Fibroblast of the conjunctiva (primary cell): ENCODE measurements around the gene FRRS1L.
A peak's percentile ranks its signal among the peaks of the same experiment; 100 is the strongest.

ENCODE experiments used
- DNase-seq: peaks from one replicate; pipeline ENCODE4 v3.0.0-alpha.2; 2010; ENCODE audit warnings: low read depth

The FRRS1L gene

DNA sequence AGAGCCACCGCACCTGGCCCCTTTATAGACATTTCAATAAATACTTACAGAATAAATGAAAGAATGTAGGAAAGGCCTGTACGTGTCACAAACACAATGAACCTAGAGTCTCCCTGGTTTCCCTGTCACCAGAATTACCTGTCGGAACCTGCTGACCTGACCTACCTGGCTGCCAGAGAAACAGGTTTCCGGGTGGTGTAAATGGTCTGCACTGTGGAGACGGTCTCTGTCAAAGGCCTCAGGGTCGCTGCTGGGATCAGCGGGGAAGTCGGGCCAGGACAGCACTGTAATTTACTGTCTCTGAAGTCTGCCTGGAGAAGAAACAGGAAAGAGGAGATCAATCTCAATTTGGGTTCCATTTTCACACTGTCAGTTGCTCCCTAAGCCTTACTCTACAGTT is 9.3 kb upstream of the FRRS1L start:
- no peak for DNase-seq

DNA sequence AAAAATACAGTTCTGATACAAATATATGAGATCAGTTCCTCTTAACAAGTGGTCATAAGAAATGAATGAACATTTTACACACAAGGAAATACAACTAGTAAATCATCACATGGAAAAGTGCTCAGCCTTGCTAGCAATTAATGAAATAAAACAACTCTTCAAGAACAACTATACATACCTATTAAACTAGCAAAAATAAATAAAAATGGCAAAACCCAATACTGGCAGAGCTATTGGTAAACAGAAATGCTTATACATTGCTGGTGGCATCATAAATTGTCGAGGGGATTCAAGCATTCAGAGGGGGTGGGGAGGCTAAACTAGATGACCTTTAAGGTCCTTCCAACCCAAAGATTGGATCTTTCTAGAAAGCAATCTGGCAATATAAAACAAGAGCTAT is 5.9 kb upstream of the FRRS1L start:
- DNase-seq: no peak

DNA sequence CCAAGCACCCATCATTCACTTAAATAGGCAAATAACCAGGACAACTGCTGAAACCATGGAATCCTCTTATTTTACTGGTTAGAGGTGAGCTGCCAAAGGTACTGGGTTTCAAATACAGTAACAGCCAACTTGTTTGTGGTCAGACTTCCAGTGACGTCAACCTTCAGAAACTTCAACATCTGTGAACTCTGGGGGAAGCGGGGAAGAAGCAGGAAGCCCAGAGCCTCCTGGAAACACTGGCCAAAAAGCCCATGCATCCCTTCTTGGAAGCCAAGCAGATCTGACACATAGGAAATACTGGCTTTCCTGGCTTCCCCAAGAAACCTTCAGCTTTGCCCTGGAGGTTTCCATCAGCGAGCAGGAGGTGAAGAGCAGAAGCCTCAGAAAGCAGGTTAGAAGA is 4.9 kb upstream of the FRRS1L start:
- no peak for DNase-seq

DNA sequence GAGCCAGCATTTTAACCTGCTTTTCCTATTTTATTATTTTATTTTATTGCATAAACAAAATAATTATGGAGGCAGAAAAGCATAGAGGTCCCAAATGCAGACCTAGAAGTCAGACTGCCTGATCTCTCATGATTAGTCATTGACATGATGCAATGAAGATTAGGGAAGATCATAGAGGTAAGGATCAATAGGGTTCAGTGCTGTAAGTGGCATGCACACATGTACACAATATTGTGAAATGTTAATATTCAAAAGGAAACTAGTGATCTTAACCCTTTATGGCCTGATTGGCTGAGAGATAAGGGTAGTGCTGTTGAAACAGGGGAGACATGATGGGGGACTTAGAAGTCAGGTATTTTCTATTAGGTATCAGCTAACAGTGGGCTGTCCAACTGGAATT is 1.1 kb upstream of the FRRS1L start:
- no peak for DNase-seq

DNA sequence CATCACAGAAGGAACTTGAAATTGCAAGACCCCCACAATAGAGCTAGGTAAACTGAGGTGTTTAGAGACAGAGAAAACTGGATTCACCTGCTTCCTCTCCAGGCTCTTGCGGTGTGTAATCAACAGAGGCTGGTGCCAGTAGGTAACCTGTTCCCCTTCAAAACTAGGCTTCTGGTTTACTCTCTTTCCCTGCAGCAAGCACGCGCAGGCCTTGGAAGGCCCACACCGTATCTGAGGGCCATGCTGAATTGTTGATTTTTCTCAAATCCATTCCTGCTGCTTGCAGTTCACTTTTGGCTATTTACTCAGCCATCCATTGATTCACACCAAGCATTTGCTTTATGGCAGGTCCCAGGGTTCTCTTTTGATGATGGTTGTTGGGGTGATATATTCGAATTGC is 667 bp upstream of the FRRS1L start:
- DNase-seq: no peak

DNA sequence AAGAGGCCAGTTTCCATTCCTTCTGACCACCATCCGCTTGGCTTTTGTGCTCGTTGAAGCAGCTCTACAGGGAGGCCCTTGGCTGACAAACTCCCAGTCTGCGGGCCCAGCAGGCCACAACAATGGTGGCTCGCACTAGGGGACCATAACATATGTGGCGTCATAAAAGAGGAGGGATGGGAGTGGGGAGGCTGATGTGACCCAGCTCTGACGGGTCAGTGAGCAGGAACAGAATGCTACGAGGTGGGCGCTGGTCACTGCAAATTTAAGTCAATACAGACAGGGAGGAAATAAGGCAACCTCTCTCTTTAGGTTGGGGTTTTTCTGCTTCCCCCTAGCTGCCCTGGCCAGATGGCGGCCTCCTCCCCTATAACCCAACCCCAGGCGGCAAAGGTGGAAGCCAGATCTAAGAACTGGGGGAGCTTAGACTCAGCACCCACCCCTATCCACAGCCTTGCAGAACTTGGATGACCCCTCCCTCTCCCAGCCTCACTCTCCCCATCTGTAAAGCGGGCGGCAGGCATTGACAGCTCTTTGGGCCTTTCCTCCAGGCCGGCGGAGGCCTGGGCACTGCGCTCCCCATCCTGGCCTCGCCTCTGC is 778 bp downstream of the FRRS1L start:
- DNase-seq: no peak

DNA sequence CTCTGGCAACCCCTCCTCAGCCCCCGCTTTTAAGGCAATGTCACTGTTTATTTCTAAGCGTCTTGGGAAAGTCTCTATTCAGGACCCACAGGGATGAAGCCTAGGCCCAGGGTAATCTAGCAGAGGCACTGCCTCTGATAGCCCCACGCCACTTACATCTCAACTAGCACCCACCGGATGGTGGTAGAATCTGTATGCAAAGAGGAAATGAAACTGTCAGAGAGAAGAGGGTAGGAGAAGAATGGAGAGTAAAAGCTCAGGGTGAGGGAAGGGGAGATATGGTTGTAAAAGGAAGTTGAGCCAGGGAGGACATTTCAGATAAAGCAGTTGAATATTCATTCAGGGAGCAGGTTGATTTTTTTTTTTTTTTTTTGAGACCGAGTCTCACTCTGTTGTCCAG is 3.0 kb downstream of the FRRS1L start:
- DNase-seq: no peak

DNA sequence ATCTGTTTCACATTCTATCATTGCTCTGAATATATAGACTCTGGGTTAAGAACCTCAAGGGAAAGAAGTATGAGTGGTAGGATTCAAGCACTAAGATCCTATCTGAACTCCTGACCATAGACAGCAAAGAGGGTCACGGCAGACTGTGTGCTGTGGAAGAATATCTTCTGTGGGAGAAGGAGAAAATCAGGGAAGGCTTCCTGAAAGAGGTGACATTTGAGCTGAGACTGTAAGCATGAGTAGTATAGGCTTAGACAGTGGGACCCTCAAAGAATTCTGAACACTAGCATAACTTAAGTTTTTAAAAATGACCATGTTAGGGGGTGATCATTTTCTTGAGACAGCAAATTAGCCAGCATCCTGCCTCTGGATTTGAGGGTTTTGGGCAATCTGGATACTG is 3.9 kb downstream of the FRRS1L start:
- DNase-seq: no peak

DNA sequence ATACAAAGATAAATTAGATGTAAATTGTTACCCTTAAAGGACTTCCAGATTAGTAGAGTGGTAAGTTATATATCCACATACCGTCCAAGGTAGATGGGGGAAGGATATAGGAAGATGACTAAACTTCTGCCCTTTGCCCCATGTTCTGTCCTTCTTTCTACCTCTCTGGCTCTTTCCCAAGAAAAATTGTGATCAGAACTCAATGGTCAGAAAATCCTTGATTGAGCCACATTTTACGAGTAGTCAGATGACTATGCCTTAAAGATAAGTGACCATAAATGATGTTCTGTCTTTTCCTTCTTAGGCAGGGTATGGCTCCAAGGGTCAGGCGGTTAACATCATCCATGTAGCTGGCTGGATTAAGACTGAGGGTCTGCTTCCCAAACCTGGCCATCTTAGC is 4.4 kb downstream of the FRRS1L start:
- no peak for DNase-seq

DNA sequence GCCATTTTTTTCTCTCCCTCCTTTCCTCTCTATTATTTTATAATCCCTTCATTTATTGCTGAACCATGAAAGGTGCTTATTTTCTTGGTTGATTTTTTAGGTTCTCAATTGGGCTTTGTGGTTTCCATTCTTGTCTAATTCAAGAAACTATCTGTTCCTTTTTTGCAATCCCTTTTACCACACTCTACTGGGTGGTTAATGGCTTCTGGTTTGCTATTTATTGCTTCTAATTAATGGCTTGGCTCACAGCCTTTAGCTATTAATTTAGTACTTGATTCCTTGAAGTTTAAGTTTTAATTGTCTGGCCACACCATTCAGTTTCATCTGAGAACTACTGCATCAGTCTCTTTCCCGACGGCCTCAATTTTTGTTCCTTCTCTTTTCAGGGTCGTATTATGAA is 5.6 kb downstream of the FRRS1L start:
- DNase-seq: no peak

DNA sequence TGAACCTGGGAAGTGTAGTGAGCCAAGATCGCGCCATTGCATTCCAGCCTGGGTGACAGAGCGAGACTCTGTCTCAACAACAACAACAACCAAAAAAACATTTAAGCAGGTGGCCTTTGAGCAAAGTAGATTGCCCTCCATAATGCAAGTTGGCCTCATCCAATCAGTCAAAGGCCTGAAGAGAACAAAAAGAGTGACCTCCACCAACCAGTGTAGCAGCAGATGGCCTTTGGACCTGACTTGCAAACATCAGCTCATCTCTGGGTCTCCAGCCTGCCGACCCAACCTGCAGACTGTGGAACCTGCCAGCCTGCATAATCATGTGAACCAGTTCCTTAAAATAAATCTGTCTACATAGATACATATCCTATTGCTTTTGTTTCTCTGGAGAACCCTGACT is 7.5 kb downstream of the FRRS1L start:
- no peak for DNase-seq

DNA sequence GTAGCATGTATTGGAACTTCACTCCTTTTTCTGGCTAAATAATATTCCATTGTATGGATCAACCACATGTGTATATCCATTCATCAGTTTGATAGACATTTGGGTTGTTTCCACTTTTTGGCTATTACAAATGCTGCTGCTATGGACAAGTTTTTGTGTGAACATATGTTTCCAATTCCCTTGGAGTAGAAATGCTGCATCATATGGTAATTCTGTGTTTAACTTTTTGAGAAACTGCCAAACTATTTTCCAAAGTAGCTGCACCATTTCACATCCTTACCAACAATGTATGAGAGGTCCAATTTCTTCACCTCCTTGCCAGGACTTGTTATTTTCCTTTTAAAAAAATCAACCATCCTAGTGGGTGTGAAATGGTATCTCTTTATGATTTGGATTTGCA is 8.4 kb downstream of the FRRS1L start:
- DNase-seq: peak; percentile 69

DNA sequence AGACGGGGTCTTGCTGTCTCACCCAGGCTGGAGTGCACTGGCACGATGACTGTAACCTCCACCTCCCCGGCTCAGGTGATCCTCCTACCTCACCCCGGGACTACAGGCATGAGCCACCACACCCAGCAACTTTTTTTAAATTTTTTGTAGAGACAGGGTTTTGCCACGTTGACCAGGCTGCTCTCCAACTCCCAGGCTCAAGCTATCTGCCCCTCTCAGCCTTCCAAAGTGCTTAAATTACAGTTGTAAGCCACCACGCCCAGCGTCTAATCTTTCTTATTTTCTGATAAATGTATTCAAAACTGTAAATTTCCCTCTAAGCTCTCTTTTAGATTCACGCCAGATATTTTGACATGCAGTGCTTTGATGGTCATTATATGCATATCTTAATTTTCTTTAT is 10.3 kb downstream of the FRRS1L start:
- DNase-seq: no peak

DNA sequence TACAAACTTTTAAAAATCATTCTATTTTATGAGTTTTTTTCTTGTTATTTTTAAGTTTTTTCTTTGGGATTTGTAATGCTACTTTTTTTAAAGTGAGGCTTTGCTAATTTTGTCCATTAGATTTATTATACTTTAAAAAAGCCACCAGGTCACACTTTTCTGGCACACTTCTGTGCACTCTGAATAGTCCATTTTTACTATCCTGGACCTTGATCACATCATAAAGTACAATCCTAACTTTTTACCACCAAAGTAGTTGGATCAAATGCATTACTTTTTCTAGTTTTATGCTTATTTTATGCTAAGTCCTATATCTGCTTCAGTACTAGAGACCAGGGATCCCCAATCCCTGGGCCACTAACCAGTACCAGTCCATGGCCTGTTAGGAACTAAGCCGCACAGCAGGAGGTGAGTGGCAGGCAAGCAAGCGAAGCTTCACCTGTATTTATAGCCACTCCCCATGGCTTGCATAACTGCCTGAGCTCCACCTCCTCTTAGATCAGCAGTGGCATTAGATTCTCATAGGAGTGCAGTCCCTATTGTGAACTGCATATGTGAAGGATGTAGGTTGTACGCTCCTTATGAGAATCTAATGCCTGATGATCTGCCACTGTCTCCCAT is 16.0 kb downstream of the FRRS1L start:
- no peak for DNase-seq

DNA sequence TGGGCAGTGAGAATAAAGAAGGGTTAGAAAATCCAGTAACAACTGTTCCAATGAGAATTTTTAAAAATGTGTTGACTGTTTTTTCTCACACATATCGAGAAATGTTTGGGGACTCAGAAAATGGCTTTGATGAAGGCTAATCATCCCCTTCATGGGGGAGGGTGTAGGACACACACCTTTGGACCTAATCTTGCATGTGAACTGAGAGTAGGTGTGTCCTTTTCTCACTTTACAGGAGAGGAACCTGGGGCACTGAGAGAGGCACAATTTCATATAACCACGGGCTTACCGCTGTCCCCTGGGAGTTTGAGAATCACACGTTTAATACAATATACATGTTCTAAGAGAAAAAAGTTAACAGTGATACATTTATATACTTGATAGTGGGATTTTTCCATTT is 17.3 kb downstream of the FRRS1L start:
- no peak for DNase-seq

DNA sequence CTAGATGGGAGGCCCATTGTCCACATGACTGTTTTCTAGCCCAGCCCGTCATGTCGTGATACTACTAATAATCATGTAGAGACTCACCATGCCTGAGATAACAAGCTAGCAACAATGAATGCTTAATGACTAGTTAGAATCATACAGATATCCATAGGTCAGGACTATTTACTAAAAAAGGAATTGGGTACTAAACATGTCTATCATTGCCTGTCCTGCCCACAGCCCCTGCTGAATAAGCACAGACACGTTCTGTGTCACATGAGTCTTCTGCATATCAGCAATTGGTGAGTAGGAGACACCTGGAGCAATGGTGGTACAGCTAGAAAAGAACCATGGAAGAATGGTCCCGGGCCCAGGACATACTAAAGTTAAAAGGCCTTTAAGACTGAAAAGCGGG is 18.0 kb downstream of the FRRS1L start:
- no peak for DNase-seq

DNA sequence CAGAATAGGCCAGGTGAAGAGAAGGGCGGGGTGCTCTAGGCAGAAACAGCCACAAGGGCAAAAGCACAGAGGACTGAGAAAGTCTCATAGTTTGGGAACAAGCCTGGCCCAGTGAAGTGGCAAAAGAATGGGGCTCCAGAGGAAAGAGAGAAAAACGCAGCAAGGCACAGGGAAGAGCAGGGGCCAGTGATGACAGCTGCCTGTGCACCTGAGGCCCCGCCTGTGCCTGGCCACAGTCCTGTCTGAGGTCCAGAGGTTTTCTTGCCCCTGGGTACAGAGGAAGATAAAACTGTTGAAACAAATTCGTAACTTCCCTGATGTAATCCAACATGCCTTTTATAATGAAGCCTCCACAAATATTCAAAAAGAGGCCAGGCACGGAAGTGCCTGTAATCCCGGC is 22.0 kb downstream of the FRRS1L start:
- no peak for DNase-seq

DNA sequence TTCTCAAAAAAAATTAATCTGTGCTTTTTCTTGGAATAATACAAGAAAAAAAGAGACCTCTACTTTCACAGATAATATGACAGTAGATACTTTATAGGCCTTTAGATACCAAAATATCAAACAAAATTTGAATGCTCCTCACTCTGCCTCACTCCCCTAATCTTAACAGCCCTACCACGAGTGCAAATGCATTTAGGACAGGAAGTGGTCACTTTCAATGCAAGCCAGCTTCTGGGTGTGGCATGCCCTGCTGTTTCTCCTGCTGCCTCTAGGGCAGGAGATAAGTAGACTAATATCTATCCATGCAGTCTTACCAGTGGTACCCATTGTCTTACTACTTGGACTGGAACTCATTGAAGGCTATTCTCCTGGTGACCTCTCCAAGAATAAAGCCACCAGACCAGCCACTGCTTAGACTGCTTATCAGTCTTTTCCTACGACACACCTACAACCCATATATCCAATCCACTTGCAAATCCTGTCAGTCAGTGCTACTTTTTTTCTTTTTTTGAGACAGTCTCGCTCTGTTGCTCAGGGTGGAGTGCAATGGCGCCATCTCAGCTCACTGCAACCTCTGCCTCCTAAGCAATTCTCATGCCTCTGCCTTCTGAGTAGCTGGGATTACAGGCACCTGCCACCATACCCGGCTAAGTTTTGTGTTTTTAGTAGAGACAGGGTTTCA is 23.0 kb downstream of the FRRS1L start:
- DNase-seq: no peak

DNA sequence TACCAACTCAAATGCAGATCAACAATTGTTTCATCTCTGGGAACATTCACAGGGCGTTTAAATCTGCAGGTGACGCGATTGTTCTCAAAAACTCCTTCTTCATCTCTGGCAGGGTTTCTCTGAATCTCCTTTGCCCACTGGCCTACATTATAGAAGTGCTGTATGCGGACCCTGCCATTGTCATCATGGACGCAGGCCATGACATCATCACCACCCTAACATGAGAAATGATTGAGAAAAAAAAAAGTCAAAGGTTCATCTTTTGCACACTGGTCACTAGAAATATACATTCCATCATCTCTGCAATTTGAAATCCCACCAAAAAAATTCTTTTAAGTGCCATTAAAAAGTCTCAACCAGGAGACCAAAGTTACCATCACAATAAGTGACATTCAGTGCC is 25.7 kb downstream of the FRRS1L start:
- no peak for DNase-seq

DNA sequence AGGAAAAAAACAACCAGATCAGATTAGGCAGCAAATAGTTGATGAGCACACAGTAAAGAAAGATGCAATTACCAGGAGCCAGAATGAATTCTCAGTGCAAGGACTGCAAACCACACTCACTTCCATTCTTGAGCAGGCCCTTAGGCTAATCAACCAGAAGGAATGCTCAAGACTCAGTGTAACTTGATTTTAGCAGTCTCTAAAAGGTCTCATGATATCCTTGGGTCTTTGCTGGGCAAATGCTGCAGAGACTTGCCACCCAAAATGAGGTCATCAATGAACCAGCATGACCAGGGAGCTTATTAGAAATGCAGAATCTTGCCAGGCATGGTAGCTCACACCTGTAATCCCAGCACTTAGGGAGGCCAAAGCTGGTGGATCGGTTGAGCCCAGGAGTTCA is 27.2 kb downstream of the FRRS1L start:
- no peak for DNase-seq

DNA sequence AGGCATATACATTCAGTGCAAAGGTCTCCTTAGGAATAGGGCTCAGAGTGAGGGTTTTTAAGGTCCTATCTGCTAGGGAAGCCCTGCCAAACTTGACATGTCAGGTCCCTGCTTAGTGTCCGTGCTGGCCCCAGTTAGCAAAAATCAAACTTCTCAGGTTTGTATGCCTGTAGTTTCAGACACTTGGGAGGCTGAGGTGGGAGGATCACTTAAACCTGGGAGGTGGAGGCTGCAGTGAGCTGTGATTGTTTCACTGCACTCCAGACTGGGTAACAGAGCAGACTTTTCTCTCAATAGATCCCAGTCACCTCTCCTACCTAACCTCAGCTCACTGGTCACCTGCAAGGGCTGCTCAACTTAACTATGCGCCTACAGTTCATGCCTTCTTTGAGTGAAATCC is 28.6 kb downstream of the FRRS1L start:
- no peak for DNase-seq

DNA sequence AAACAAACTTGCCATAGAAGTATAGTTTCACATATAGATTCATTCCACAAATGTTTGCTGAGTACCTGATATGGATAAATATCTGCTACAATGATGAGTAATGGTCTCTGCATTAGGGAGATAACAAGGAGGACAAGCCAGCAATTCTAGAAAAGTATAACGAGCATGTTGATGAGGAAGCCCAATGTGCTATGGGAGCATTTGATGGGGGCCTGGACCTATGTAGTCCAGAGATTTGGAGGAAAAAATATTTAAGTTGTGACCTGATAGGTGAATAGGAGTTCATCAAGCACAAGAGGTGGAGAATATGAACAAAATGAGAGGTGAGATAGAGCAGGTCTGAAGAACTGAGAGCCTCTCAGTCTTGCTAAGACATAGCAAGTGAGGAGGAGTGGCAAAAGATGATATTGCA is 32.9 kb downstream of the FRRS1L start:
- DNase-seq: no peak

DNA sequence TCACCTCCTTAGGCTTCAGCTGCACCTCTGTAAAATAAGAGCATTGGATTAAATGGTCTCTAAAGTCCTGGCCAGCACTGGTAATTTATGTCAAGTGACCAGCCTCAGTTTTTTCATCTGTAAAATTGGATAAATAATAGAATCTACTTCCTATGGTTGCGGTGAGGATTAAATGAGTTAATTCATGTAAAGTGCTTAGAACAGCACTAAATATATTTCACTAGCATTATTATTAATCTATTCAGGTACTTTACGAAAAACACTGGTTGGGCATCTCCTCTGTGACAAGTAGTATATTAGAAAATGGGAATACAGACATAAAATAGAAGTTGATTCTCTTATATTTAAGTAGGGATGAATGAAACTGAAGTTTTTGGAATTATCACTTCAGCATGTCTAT is 33.5 kb downstream of the FRRS1L start:
- no peak for DNase-seq

DNA sequence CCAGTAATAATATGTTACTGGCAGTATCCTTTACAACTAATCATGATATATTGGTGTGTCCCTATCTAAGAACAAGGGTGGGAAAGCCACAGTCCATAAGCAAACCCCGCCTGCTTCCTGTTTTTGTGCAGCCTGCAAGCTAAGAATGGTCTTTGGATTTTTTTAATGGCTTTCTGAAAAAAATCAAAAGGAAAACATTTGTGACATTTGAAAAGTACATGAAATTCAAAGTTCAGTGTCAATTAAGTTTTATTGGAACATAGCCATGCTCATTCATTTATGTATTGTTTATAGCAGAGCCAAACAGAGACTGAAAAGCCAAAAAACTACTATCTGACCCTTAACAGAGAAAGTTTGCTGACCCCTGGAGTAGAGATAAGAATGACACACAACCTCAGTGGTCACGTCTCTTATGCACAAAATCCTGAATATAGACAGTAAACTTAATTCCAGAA is 34.5 kb downstream of the FRRS1L start:
- DNase-seq: no peak
